Right lobe of liver (tissue), 6 donors: ENCODE measurements around the gene SLC14A1. TPM values are rescaled to one million over a fixed set of nuclear protein-coding genes. Genes with fewer than 3 reads are reported as not detected.

Experiments used
- ATAC-seq, 4 donors: fragments of 200-7000 bp; cut with Tn5 transposase; one replicate each; pipeline ENCODE4 v1.9.1; 2020; ENCODE audit warnings: mild to moderate bottlenecking in 4 of 4, moderate library complexity in 4 of 4
- DNase-seq, 3 donors: peaks; one replicate each; pipeline ENCODE4 v3.0.0-alpha.2; 2020
- H3K27ac ChIP-seq, 3 donors: fragments of 200-600 bp; one replicate each; pipeline ENCODE4 v1.8.0; 2022
- H3K27me3 ChIP-seq, 2 donors: fragments of 200-600 bp; one replicate each; pipeline ENCODE4 v1.8.0; 2022
- H3K36me3 ChIP-seq, 4 donors: fragments of 200-600 bp; sonication (generic) in 1 of 4; one replicate each; pipeline versions ENCODE4 v1.5.1 to v1.8.0; 2017 to 2022; ENCODE audit warnings: control low read depth in 1 of 4
- H3K4me1 ChIP-seq, 4 donors: fragments of 200-600 bp; sonication (generic) in 1 of 4; one replicate each; pipeline versions ENCODE4 v1.5.1 to v1.8.0; 2017 to 2022; ENCODE audit warnings: control low read depth in 1 of 4
- H3K4me3 ChIP-seq, 3 donors: fragments of 200-600 bp; one replicate each; pipeline ENCODE4 v1.8.0; 2022
- H3K9me3 ChIP-seq, 4 donors: fragments of 200-600 bp; sonication (generic) in 1 of 4; one replicate each; pipeline versions ENCODE4 v1.5.1 to v1.8.0; 2017 to 2022; ENCODE audit warnings: control low read depth in 1 of 4
- POLR2A ChIP-seq: fragments of 450-650 bp; IDR thresholded peaks from one replicate; pipeline ENCODE4 v1.6.1; 2017; ENCODE audit warnings: antibody characterized with exemption, mild to moderate bottlenecking
- WGBS: methylation state at CpG from one replicate; pipeline ENCODE4 v1.1.6; 2018; ENCODE audit warnings: low coverage, low lambda C conversion rate; ENCODE audit not compliant: insufficient coverage; ENCODE audit errors: missing lambda C conversion rate; 5-methylcytosine and 5-hydroxymethylcytosine counted together
- intact Hi-C, 2 donors: fragments of 100-400 bp; cut with DNase I; formaldehyde crosslinking; loops; one replicate each; pipeline versions ENCODE4 v1.11.2 to v1.14.1; 2022
- total RNA-seq, 6 experiments: library from RNA; depleted of rRNA in 2 of 6; stranded (reverse); fragments of >200 nt in 2 of 6; fragmentation: NEBNext Ultra II Directional in 3 of 6; extraction: Animal tissue kit (Norgen Biotek cat#: 25700) in 3 of 6; gene quantifications; one replicate each; pipeline versions ENCODE4 v1.1.0 to v1.2.4, GENCODE V29; 2016 to 2023
- TF ChIP-seq, protein P1 (sequence below), 4 donors: fragments of 200-600 bp in 3 of 4; fragments of 450-650 bp in 1 of 4; IDR thresholded peaks; one replicate each; pipeline versions ENCODE4 v1.5.1 to v1.8.0; 2016 to 2022; ENCODE audit warnings: antibody characterized with exemption in 4 of 4, mild to moderate bottlenecking in 2 of 4
- donor health status: DM: no; HTN: yes; CAD: no.
- donor health status: DM: no; HTN: no; CAD: no.
- donor health status: DM: no; HTN: no; CAD: no.
- donor health status: DM: no; HTN: yes; CAD: no.
- donor health status: DM: no; HTN: yes; CAD: no.

Gene SLC14A1
- total RNA-seq, 6 experiments from 2014 or later: 0.26 to 1.9 (median 1.0) TPM

DNA sequence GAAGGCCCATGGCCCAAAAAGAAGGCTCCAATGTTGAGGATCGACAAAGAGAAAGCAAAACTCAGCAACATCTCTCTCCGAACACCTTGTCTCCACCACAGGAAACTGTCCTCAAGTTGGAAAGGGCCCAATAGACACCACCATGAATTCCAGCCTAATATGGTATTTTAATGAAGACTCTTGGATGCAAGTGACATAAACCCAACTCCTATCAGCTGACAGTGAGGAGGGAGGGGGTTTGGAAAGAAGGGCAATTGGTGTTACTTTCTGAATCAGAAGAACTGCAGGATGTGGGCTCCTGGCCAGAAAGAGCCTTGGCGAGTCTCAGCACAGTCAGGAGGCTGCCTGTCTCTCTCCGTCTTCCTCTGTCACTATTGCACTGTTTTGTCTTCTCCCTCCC is 61.2 kb downstream of the SLC14A1 start:
- intact Hi-C loops: no loop called here
- peak; percentile 34 to 63 (median 49) for ATAC-seq
- no peaks in the 10 kb centered on the region for H3K36me3 ChIP-seq
- H3K4me3 ChIP-seq: no peak overlapping the region
- no peaks in the 10 kb centered on the region for H3K27me3 ChIP-seq
- no peak for TF ChIP-seq POLR2A
- TF ChIP-seq, protein P1, sequence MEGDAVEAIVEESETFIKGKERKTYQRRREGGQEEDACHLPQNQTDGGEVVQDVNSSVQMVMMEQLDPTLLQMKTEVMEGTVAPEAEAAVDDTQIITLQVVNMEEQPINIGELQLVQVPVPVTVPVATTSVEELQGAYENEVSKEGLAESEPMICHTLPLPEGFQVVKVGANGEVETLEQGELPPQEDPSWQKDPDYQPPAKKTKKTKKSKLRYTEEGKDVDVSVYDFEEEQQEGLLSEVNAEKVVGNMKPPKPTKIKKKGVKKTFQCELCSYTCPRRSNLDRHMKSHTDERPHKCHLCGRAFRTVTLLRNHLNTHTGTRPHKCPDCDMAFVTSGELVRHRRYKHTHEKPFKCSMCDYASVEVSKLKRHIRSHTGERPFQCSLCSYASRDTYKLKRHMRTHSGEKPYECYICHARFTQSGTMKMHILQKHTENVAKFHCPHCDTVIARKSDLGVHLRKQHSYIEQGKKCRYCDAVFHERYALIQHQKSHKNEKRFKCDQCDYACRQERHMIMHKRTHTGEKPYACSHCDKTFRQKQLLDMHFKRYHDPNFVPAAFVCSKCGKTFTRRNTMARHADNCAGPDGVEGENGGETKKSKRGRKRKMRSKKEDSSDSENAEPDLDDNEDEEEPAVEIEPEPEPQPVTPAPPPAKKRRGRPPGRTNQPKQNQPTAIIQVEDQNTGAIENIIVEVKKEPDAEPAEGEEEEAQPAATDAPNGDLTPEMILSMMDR (IDR thresholded peaks at IDR 0.05): no peak
- H3K4me1 ChIP-seq: no peaks in the 10 kb centered on the region
- 54% methylated on average over 4 of the region's 4 CpGs for WGBS
- peak in 1 of 3 donors; percentile 23 for DNase-seq
- H3K9me3 ChIP-seq: no peaks in the 10 kb centered on the region
- no peak overlapping the region for H3K27ac ChIP-seq

DNA sequence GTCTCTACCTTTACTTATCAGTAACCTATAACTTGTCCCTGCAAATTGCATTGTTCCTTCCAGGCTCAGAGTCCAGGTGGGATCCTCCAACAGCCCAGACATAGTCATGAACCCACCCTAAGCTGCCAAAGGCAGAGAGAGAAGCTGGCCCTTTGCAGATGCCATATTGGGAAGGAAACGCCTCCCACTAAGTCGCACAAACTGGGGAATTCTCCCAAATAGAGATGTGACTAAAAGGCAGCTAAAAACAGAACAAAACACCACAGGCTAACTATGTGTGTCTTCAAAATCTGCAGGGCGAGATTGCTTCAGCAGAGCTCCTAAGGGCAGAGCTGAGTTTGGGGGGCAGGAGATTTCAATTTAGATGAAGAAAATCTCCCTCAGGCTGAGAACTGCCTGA is 63.0 kb downstream of the SLC14A1 start:
- Histone ChIP-seq H3K9me3 (no peaks in the 10 kb centered on the region), H3K36me3 (no peaks in the 10 kb centered on the region), H3K4me1 (no peaks in the 10 kb centered on the region), H3K27me3 (no peaks in the 10 kb centered on the region), H3K27ac (no peak overlapping the region), H3K4me3 (no peak overlapping the region)
- DNase-seq: no peak
- intact Hi-C loops: no loop called here
- TF ChIP-seq POLR2A: no peak
- TF ChIP-seq, protein P1 (IDR thresholded peaks at IDR 0.05): no peak
- 90% methylated on average over 3 of the region's 3 CpGs for WGBS
- no peak for ATAC-seq

DNA sequence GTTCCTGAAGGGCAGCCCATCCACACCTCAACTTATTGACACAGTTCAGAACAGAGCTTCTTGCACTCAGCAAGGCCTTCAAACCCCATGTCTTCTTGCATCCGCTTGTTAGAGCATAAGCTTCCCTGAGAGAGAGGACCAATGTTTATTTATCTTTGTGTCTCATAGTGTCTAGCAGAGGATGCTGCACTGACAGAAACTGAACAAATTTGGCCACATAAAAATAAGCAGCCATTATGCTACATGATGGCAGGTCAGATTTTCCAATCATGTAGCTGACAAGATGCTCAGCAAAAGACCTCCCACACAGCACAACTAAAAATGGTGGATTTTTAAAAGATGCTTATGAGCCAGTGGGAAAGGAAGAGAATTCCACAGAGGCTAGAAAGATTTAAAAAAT is 63.4 kb downstream of the SLC14A1 start:
- Histone ChIP-seq H3K27me3 (no peaks in the 10 kb centered on the region), H3K27ac (no peak overlapping the region), H3K36me3 (no peaks in the 10 kb centered on the region), H3K9me3 (no peaks in the 10 kb centered on the region), H3K4me3 (no peak overlapping the region), H3K4me1 (no peaks in the 10 kb centered on the region)
- TF ChIP-seq POLR2A: no peak
- TF ChIP-seq, protein P1 (IDR thresholded peaks at IDR 0.05): no peak
- 100% methylated on average over 1 of the region's 1 CpG for WGBS
- no peak for ATAC-seq
- intact Hi-C loops: no loop called here
- no peak for DNase-seq

DNA sequence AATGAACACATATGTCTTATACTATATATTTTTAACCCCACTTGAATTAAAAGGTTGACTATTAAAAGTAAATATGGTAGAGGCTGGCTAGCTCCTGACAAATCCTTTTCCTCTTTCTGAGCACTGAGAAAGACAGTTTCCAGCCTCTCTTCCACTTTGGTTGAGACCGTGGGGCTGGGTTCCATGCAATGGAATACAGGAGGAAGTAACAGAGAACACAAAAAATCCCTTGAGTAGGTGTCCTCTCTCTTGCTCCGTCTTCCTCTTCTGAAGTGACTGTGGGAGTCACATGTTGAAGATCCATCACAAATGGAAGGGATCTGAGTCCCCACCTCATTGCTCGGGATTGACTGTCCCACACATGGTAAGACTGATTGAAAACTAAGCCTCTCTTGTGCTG is 64.9 kb downstream of the SLC14A1 start:
- H3K27me3 ChIP-seq: no peaks in the 10 kb centered on the region
- 71% methylated on average over 2 of the region's 3 CpGs for WGBS

More for the DNA sequence above, 64.9 kb downstream of the SLC14A1 start:
- H3K4me1 ChIP-seq: no peaks in the 10 kb centered on the region
- DNase-seq (no peak), ATAC-seq (no peak)
- no peaks in the 10 kb centered on the region for H3K9me3 ChIP-seq
- no peak overlapping the region for H3K27ac ChIP-seq
- no peaks in the 10 kb centered on the region for H3K36me3 ChIP-seq
- intact Hi-C loops: no loop called here
- H3K4me3 ChIP-seq: no peak overlapping the region
- TF ChIP-seq, protein P1 (IDR thresholded peaks at IDR 0.05): no peak
- TF ChIP-seq POLR2A: no peak
